ENCODE results near the gene GRPEL1.

Gene GRPEL1

GRCh38 chr4:7111441-7111840, 43.6 kb upstream of the GRPEL1 start:
- no peak overlapping the region for H3K9ac ChIP-seq (ENCODE audit: low read length)
- no peaks in the 10 kb centered on the region for H3K27me3 ChIP-seq (ENCODE audit: insufficient read depth, low read length)
- DNase-seq, result no peak
- no peak overlapping the region for H3K4me2 ChIP-seq (ENCODE audit: low read length)
- H2BK120ac ChIP-seq (ENCODE audit: insufficient read depth, low read length, poor library complexity), result no peak overlapping the region
- H3K14ac ChIP-seq (ENCODE audit: low read length), result no peak overlapping the region
- no peak overlapping the region for H4K91ac ChIP-seq (ENCODE audit: low read depth, low read length)
- no peak overlapping the region for H3K4me3 ChIP-seq (ENCODE audit: low read depth, low read length)
- no peak overlapping the region for H2AK5ac ChIP-seq (ENCODE audit: low read length)
- no peaks in the 10 kb centered on the region for H3K36me3 ChIP-seq (ENCODE audit: control insufficient read depth in 1 of 2, insufficient read depth in 2 of 2, low read length in 2 of 2)
- no peaks in the 10 kb centered on the region for H3K79me2 ChIP-seq (ENCODE audit: control insufficient read depth, insufficient read depth, low read length, poor library complexity)
- H3K4ac ChIP-seq (ENCODE audit: low read depth, low read length), result no peak overlapping the region
- no peaks in the 10 kb centered on the region for H3K4me1 ChIP-seq (ENCODE audit: control insufficient read depth in 1 of 2, insufficient read depth in 2 of 2, low read length in 2 of 2)
- no peak overlapping the region for H2BK5ac ChIP-seq (ENCODE audit: low read depth, low read length, poor library complexity)
- no peak overlapping the region for H3K27ac ChIP-seq (ENCODE audit: low read depth, low read length)
- H4K8ac ChIP-seq (ENCODE audit: low read depth, low read length), result no peak overlapping the region
- H3K79me1 ChIP-seq (ENCODE audit: low read length), result no peaks in the 10 kb centered on the region
- no peak overlapping the region for H3K18ac ChIP-seq (ENCODE audit: low read length)
- no peak overlapping the region for H3K23ac ChIP-seq (ENCODE audit: low read length)
- peaks cover 11% of the 10 kb centered on the region for H3K9me3 ChIP-seq (ENCODE audit: insufficient read depth, low read depth, low read length)
- WGBS (ENCODE audit: extremely low coverage, insufficient coverage, insufficient read length), result no CpG with 5 or more reads among the region's 8 CpGs
- no peak overlapping the region for H4K12ac ChIP-seq (ENCODE audit: low read depth, low read length)
- no peak overlapping the region for H2AFZ ChIP-seq (ENCODE audit: insufficient read depth, low read length, poor library complexity)
- H2BK12ac ChIP-seq (ENCODE audit: low read length), result no peak overlapping the region

GRCh38 chr4:7110546-7110945, 42.7 kb upstream of the GRPEL1 start:
- H3K79me1 ChIP-seq (ENCODE audit: low read length), result no peaks in the 10 kb centered on the region
- H3K4me1 ChIP-seq (ENCODE audit: control insufficient read depth in 1 of 2, insufficient read depth in 2 of 2, low read length in 2 of 2), result no peaks in the 10 kb centered on the region
- H3K9ac ChIP-seq (ENCODE audit: low read length), result no peak overlapping the region
- no peaks in the 10 kb centered on the region for H3K79me2 ChIP-seq (ENCODE audit: control insufficient read depth, insufficient read depth, low read length, poor library complexity)
- H3K9me3 ChIP-seq (ENCODE audit: insufficient read depth, low read depth, low read length), result peaks cover 6% of the 10 kb centered on the region
- no peak overlapping the region for H2BK12ac ChIP-seq (ENCODE audit: low read length)
- WGBS (ENCODE audit: extremely low coverage, insufficient coverage, insufficient read length), result no CpG with 5 or more reads among the region's 4 CpGs
- no peak overlapping the region for H3K14ac ChIP-seq (ENCODE audit: low read length)
- no peak overlapping the region for H3K4me2 ChIP-seq (ENCODE audit: low read length)
- H4K8ac ChIP-seq (ENCODE audit: low read depth, low read length), result no peak overlapping the region
- no peak overlapping the region for H3K27ac ChIP-seq (ENCODE audit: low read depth, low read length)
- no peak overlapping the region for H3K23ac ChIP-seq (ENCODE audit: low read length)
- no peak overlapping the region for H2AK5ac ChIP-seq (ENCODE audit: low read length)
- no peak overlapping the region for H4K91ac ChIP-seq (ENCODE audit: low read depth, low read length)
- no peak overlapping the region for H2BK5ac ChIP-seq (ENCODE audit: low read depth, low read length, poor library complexity)
- H3K4ac ChIP-seq (ENCODE audit: low read depth, low read length), result no peak overlapping the region
- no peak overlapping the region for H2BK120ac ChIP-seq (ENCODE audit: insufficient read depth, low read length, poor library complexity)
- no peak overlapping the region for H4K12ac ChIP-seq (ENCODE audit: low read depth, low read length)
- DNase-seq, result no peak
- no peak overlapping the region for H2AFZ ChIP-seq (ENCODE audit: insufficient read depth, low read length, poor library complexity)
- H3K18ac ChIP-seq (ENCODE audit: low read length), result no peak overlapping the region
- H3K36me3 ChIP-seq (ENCODE audit: control insufficient read depth in 1 of 2, insufficient read depth in 2 of 2, low read length in 2 of 2), result no peaks in the 10 kb centered on the region
- no peaks in the 10 kb centered on the region for H3K27me3 ChIP-seq (ENCODE audit: insufficient read depth, low read length)
- no peak overlapping the region for H3K4me3 ChIP-seq (ENCODE audit: low read depth, low read length)

DNA sequence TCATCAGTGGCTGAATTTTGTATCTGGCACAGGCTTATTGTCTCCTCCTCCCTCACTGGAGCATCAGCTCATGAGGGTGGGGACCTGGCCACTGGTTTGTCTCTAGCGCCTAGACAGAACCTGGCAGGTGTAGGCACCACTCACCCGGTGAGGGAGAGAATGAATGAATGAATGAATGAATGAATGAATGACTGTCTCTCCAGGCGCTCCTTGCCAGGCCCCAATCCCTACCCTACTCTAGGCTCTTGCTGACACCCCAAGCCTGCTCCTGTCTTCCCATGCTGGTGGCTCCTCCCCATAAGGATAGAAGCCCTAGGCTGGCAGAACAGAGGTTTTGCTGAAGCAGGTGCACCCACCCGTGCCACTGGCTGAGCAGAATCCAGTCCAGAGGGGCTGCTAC, 41.3 kb upstream of the GRPEL1 start:
- no peak overlapping the region for H2BK12ac ChIP-seq (ENCODE audit: low read length)
- H4K91ac ChIP-seq (ENCODE audit: low read depth, low read length), result no peak overlapping the region
- no peak overlapping the region for H3K9ac ChIP-seq (ENCODE audit: low read length)
- no peak for DNase-seq
- H3K23ac ChIP-seq (ENCODE audit: low read length), result no peak overlapping the region
- H3K4me2 ChIP-seq (ENCODE audit: low read length), result no peak overlapping the region
- no peaks in the 10 kb centered on the region for H3K36me3 ChIP-seq (ENCODE audit: control insufficient read depth in 1 of 2, insufficient read depth in 2 of 2, low read length in 2 of 2)
- H2AFZ ChIP-seq (ENCODE audit: insufficient read depth, low read length, poor library complexity), result no peak overlapping the region
- no peak overlapping the region for H3K18ac ChIP-seq (ENCODE audit: low read length)
- H3K9me3 ChIP-seq (ENCODE audit: insufficient read depth, low read depth, low read length), result peaks cover 6% of the 10 kb centered on the region
- H3K27ac ChIP-seq (ENCODE audit: low read depth, low read length), result no peak overlapping the region
- no CpG with 5 or more reads among the region's 4 CpGs for WGBS (ENCODE audit: extremely low coverage, insufficient coverage, insufficient read length)
- H3K4ac ChIP-seq (ENCODE audit: low read depth, low read length), result no peak overlapping the region
- no peaks in the 10 kb centered on the region for H3K27me3 ChIP-seq (ENCODE audit: insufficient read depth, low read length)
- no peaks in the 10 kb centered on the region for H3K4me1 ChIP-seq (ENCODE audit: control insufficient read depth in 1 of 2, insufficient read depth in 2 of 2, low read length in 2 of 2)
- no peak overlapping the region for H4K12ac ChIP-seq (ENCODE audit: low read depth, low read length)
- no peaks in the 10 kb centered on the region for H3K79me2 ChIP-seq (ENCODE audit: control insufficient read depth, insufficient read depth, low read length, poor library complexity)
- no peak overlapping the region for H2BK5ac ChIP-seq (ENCODE audit: low read depth, low read length, poor library complexity)
- no peak overlapping the region for H2BK120ac ChIP-seq (ENCODE audit: insufficient read depth, low read length, poor library complexity)
- H3K14ac ChIP-seq (ENCODE audit: low read length), result no peak overlapping the region
- no peak overlapping the region for H3K4me3 ChIP-seq (ENCODE audit: low read depth, low read length)
- no peak overlapping the region for H4K8ac ChIP-seq (ENCODE audit: low read depth, low read length)
- no peaks in the 10 kb centered on the region for H3K79me1 ChIP-seq (ENCODE audit: low read length)
- no peak overlapping the region for H2AK5ac ChIP-seq (ENCODE audit: low read length)

DNA sequence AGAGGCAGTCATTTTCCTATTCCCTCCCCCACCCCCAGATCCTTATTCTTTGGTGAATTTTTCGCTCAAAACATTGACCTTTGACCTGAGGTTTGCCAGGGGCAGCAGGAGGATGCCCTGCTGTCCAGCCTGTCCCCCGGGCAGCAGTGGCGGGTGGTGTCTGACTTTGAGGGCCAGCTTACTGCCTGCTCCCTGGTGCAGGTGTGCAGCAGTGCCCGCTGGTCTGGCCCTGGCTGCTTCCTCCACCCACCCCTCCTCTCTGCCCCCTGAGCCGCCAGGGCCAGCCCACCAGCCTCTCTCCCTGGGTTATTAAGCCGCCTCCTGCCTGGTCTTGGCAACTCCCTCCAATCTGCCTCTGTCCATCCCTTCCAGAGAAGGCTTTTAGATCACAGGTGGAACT, 40.8 kb upstream of the GRPEL1 start:
- no peaks in the 10 kb centered on the region for H3K36me3 ChIP-seq (ENCODE audit: control insufficient read depth in 1 of 2, insufficient read depth in 2 of 2, low read length in 2 of 2)
- H3K4ac ChIP-seq (ENCODE audit: low read depth, low read length), result no peak overlapping the region
- peaks cover 5% of the 10 kb centered on the region for H3K9me3 ChIP-seq (ENCODE audit: insufficient read depth, low read depth, low read length)
- no peak overlapping the region for H3K4me2 ChIP-seq (ENCODE audit: low read length)
- no peak for DNase-seq
- H3K79me1 ChIP-seq (ENCODE audit: low read length), result no peaks in the 10 kb centered on the region
- no peaks in the 10 kb centered on the region for H3K79me2 ChIP-seq (ENCODE audit: control insufficient read depth, insufficient read depth, low read length, poor library complexity)
- H2BK5ac ChIP-seq (ENCODE audit: low read depth, low read length, poor library complexity), result no peak overlapping the region
- no CpG with 5 or more reads among the region's 6 CpGs for WGBS (ENCODE audit: extremely low coverage, insufficient coverage, insufficient read length)
- no peak overlapping the region for H3K9ac ChIP-seq (ENCODE audit: low read length)
- H2AK5ac ChIP-seq (ENCODE audit: low read length), result no peak overlapping the region
- no peak overlapping the region for H3K23ac ChIP-seq (ENCODE audit: low read length)
- H4K12ac ChIP-seq (ENCODE audit: low read depth, low read length), result no peak overlapping the region
- H2AFZ ChIP-seq (ENCODE audit: insufficient read depth, low read length, poor library complexity), result no peak overlapping the region
- H3K4me1 ChIP-seq (ENCODE audit: control insufficient read depth in 1 of 2, insufficient read depth in 2 of 2, low read length in 2 of 2), result peaks cover 0 to under 1% of the 10 kb centered on the region in 2 experiments
- H4K8ac ChIP-seq (ENCODE audit: low read depth, low read length), result no peak overlapping the region
- no peak overlapping the region for H4K91ac ChIP-seq (ENCODE audit: low read depth, low read length)
- H2BK12ac ChIP-seq (ENCODE audit: low read length), result no peak overlapping the region
- no peak overlapping the region for H3K14ac ChIP-seq (ENCODE audit: low read length)
- no peak overlapping the region for H3K4me3 ChIP-seq (ENCODE audit: low read depth, low read length)
- no peaks in the 10 kb centered on the region for H3K27me3 ChIP-seq (ENCODE audit: insufficient read depth, low read length)
- H2BK120ac ChIP-seq (ENCODE audit: insufficient read depth, low read length, poor library complexity), result no peak overlapping the region
- no peak overlapping the region for H3K18ac ChIP-seq (ENCODE audit: low read length)
- no peak overlapping the region for H3K27ac ChIP-seq (ENCODE audit: low read depth, low read length)
